ENCODE measurements around the gene ZNF319. TPM values are rescaled to one million over a fixed set of nuclear protein-coding genes. Genes with fewer than 3 reads are reported as not detected.

The ZNF319 gene
- total and polyA plus RNA-seq, 2 of the 13 experiments (the other 11 are each of a cell fraction or from before 2014, with no cell fraction given) = 2.4 to 3.6 TPM

DNA sequence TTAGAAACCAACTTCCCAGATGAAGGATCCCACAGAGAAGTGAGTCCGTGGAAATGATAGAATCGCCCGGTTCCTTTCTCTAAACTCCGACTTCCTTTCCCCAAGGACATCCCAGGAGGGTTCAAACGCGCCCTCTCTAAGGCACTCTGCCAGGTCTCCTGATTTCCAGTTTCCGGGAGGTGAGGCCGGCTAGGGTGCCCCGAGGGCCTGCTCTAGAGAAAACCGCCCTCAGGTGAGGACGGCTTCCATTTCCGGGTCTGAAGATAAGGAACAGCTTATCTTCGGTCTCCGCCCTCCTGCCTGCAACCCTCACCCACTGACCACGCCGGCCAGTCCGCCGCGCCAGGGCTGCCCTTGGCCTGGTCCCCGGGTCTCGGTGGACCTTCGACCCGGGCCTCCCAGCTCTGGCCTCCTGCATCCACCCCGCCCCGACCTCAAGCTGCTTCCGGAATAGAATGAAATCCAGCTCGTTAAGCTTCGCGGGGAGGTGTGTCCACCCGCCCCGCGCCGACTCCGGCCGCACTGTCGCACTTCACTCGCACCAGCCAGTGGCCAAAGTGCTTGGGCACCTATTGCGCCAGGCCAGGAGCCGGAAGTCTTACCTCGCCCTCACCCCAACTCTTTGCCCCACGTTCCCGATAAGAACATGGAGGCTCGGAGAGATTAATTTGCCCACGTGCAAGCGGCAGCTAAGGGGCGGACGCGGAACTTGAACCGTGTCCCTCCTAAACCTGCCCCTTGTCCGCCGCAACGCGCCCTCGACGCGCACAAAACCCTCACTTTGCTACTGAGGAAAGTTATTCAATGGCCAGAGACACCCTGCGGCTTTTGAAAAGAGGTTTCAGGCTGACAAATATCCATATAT is 24.2 kb upstream of the ZNF319 start (continued):
- TF ChIP-seq MEIS2 (CRISPR knock-in tag; IDR thresholded peaks at IDR 0.05) = peak; percentile 80; the same call in 1 of the 2 replicates
- peak; percentile 91 for TF ChIP-seq HOXA3 (CRISPR knock-in tag; IDR thresholded peaks at IDR 0.05)
- TF ChIP-seq, protein P1, sequence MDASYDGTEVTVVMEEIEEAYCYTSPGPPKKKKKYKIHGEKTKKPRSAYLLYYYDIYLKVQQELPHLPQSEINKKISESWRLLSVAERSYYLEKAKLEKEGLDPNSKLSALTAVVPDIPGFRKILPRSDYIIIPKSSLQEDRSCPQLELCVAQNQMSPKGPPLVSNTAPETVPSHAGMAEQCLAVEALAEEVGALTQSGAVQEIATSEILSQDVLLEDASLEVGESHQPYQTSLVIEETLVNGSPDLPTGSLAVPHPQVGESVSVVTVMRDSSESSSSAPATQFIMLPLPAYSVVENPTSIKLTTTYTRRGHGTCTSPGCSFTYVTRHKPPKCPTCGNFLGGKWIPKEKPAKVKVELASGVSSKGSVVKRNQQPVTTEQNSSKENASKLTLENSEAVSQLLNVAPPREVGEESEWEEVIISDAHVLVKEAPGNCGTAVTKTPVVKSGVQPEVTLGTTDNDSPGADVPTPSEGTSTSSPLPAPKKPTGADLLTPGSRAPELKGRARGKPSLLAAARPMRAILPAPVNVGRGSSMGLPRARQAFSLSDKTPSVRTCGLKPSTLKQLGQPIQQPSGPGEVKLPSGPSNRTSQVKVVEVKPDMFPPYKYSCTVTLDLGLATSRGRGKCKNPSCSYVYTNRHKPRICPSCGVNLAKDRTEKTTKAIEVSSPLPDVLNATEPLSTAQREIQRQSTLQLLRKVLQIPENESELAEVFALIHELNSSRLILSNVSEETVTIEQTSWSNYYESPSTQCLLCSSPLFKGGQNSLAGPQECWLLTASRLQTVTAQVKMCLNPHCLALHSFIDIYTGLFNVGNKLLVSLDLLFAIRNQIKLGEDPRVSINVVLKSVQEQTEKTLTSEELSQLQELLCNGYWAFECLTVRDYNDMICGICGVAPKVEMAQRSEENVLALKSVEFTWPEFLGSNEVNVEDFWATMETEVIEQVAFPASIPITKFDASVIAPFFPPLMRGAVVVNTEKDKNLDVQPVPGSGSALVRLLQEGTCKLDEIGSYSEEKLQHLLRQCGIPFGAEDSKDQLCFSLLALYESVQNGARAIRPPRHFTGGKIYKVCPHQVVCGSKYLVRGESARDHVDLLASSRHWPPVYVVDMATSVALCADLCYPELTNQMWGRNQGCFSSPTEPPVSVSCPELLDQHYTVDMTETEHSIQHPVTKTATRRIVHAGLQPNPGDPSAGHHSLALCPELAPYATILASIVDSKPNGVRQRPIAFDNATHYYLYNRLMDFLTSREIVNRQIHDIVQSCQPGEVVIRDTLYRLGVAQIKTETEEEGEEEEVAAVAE (CRISPR knock-in tag; IDR thresholded peaks at IDR 0.05; ENCODE audit: borderline replicate concordance) = 0 out of 2 replicates have a peak, but pooled peaks have one; percentile 8
- TF ChIP-seq NR1H2 (CRISPR knock-in tag; IDR thresholded peaks at IDR 0.05; ENCODE audit: borderline replicate concordance, low read depth) = 0 out of 2 replicates have a peak, but pooled peaks have one; percentile 44
- peak; percentile 76; the same call in 1 of the 2 replicates for TF ChIP-seq ZNF556 (CRISPR knock-in tag; IDR thresholded peaks at IDR 0.05; ENCODE audit: borderline replicate concordance)
- TF ChIP-seq ZC3H13 (CRISPR knock-in tag; IDR thresholded peaks at IDR 0.05) = peak; percentile 89
- TF ChIP-seq, protein P2, sequence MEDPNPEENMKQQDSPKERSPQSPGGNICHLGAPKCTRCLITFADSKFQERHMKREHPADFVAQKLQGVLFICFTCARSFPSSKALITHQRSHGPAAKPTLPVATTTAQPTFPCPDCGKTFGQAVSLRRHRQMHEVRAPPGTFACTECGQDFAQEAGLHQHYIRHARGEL (CRISPR knock-in tag; IDR thresholded peaks at IDR 0.05) = no peak
- TF ChIP-seq DNMT3B (CRISPR knock-in tag; conservative IDR thresholded peaks at IDR 0.05) = no peak; the same call in 1 of the 2 replicates
- peak; percentile 94 for TF ChIP-seq ARID2 (CRISPR knock-in tag; IDR thresholded peaks at IDR 0.05; ENCODE audit: borderline replicate concordance)
- TF ChIP-seq EED (CRISPR knock-in tag; IDR thresholded peaks at IDR 0.05) = no peak
- TF ChIP-seq ZNF572 (CRISPR knock-in tag; IDR thresholded peaks at IDR 0.05) = peak; percentile 94; the same call in 1 of the 2 replicates
- TF ChIP-seq FOXC1 (CRISPR knock-in tag; IDR thresholded peaks at IDR 0.05; ENCODE audit: borderline replicate concordance) = no peak
- no peak for TF ChIP-seq ATAD3A (CRISPR knock-in tag; IDR thresholded peaks at IDR 0.05)
- no peak for TF ChIP-seq SRSF9 (IDR thresholded peaks at IDR 0.05; ENCODE audit: borderline replicate concordance, insufficient read depth, low read depth, low read length, poor library complexity, severe bottlenecking)
- TF ChIP-seq ZNF850 (CRISPR knock-in tag; conservative IDR thresholded peaks at IDR 0.05) = no peak; the same call in 1 of the 2 replicates
- TF ChIP-seq PRMT3 (CRISPR knock-in tag; IDR thresholded peaks at IDR 0.05; ENCODE audit: borderline replicate concordance, low read depth) = peak; percentile 94
- peak; percentile 87 for TF ChIP-seq MEF2D (CRISPR knock-in tag; IDR thresholded peaks at IDR 0.05)
- TF ChIP-seq FOXP1 (IDR thresholded peaks at IDR 0.05) = no peak
- TF ChIP-seq FOXP1 (CRISPR knock-in tag; IDR thresholded peaks at IDR 0.05) = no peak
- TF ChIP-seq, protein P3, sequence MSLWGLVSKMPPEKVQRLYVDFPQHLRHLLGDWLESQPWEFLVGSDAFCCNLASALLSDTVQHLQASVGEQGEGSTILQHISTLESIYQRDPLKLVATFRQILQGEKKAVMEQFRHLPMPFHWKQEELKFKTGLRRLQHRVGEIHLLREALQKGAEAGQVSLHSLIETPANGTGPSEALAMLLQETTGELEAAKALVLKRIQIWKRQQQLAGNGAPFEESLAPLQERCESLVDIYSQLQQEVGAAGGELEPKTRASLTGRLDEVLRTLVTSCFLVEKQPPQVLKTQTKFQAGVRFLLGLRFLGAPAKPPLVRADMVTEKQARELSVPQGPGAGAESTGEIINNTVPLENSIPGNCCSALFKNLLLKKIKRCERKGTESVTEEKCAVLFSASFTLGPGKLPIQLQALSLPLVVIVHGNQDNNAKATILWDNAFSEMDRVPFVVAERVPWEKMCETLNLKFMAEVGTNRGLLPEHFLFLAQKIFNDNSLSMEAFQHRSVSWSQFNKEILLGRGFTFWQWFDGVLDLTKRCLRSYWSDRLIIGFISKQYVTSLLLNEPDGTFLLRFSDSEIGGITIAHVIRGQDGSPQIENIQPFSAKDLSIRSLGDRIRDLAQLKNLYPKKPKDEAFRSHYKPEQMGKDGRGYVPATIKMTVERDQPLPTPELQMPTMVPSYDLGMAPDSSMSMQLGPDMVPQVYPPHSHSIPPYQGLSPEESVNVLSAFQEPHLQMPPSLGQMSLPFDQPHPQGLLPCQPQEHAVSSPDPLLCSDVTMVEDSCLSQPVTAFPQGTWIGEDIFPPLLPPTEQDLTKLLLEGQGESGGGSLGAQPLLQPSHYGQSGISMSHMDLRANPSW (CRISPR knock-in tag; IDR thresholded peaks at IDR 0.05; ENCODE audit: borderline replicate concordance) = no peak
